ENCODE measurements around the gene HAPLN1. TPM values are rescaled to one million over a fixed set of nuclear protein-coding genes. Genes with fewer than 3 reads are reported as not detected.
A peak's percentile ranks its signal among the peaks of the same experiment; 100 is the strongest.

HAPLN1 gene
- total RNA-seq, 1 donor from 2014 or later, result 1.6 TPM

- H3K36me3 ChIP-seq (ENCODE audit: control insufficient read depth in 3 of 3, insufficient read depth in 3 of 3, low read length in 3 of 3), result no peaks in the 10 kb centered on the region
- peak overlapping the region; percentile 49 to 57 (median 49) for H3K4me3 ChIP-seq (ENCODE audit: low read length in 3 of 3)
- no peaks in the 10 kb centered on the region for H3K9me3 ChIP-seq (ENCODE audit: control insufficient read depth in 3 of 3, low read length in 3 of 3)
- H3K9ac ChIP-seq (ENCODE audit: low read depth in 1 of 3, low read length in 3 of 3), result peak overlapping the region in 1 of 3 donors; percentile 10
- H3K27ac ChIP-seq (ENCODE audit: low read depth, low read length), result no peak overlapping the region
- H3K4me1 ChIP-seq (ENCODE audit: control insufficient read depth in 3 of 3, insufficient read depth in 3 of 3, low read length in 3 of 3), result peaks cover 2 to 7% (median 6%) of the 10 kb centered on the region in 3 donors
- H3K27me3 ChIP-seq (ENCODE audit: control insufficient read depth in 3 of 3, insufficient read depth in 3 of 3, low read length in 3 of 3), result peaks cover 27 to 34% (median 31%) of the 10 kb centered on the region in 3 donors
Observed at GRCh38 chr5:83721953-83722901, 1.6 kb upstream of the HAPLN1 start.

GRCh38 chr5:83718936-83719495 is 1.6 kb downstream of the HAPLN1 start:
- Histone ChIP-seq H3K4me1 (ENCODE audit: control insufficient read depth in 3 of 3, insufficient read depth in 3 of 3, low read length in 3 of 3) (peaks cover 2 to 7% (median 6%) of the 10 kb centered on the region in 3 donors), H3K36me3 (ENCODE audit: control insufficient read depth in 3 of 3, insufficient read depth in 3 of 3, low read length in 3 of 3) (no peaks in the 10 kb centered on the region), H3K9me3 (ENCODE audit: control insufficient read depth in 3 of 3, low read length in 3 of 3) (no peaks in the 10 kb centered on the region), H3K27me3 (ENCODE audit: control insufficient read depth in 3 of 3, insufficient read depth in 3 of 3, low read length in 3 of 3) (peaks cover 29 to 32% (median 30%) of the 10 kb centered on the region in 3 donors), H3K9ac (ENCODE audit: low read depth in 1 of 3, low read length in 3 of 3) (no peak overlapping the region), H3K4me3 (ENCODE audit: low read length in 3 of 3) (no peak overlapping the region), H3K27ac (ENCODE audit: low read depth, low read length) (no peak overlapping the region)

- Histone ChIP-seq H3K4me3 (ENCODE audit: low read length in 3 of 3) (no peak overlapping the region), H3K27me3 (ENCODE audit: control insufficient read depth in 3 of 3, insufficient read depth in 3 of 3, low read length in 3 of 3) (peaks cover 27 to 30% (median 29%) of the 10 kb centered on the region in 3 donors)
Observed at GRCh38 chr5:83718195-83718825, 2.3 kb downstream of the HAPLN1 start.

GRCh38 chr5:83715236-83716065 is 5.2 kb downstream of the HAPLN1 start:
- Histone ChIP-seq H3K9me3 (ENCODE audit: control insufficient read depth in 3 of 3, low read length in 3 of 3) (no peaks in the 10 kb centered on the region), H3K27ac (ENCODE audit: low read depth, low read length) (no peak overlapping the region), H3K9ac (ENCODE audit: low read depth in 1 of 3, low read length in 3 of 3) (no peak overlapping the region), H3K4me1 (ENCODE audit: control insufficient read depth in 3 of 3, insufficient read depth in 3 of 3, low read length in 3 of 3) (no peaks in the 10 kb centered on the region), H3K36me3 (ENCODE audit: control insufficient read depth in 3 of 3, insufficient read depth in 3 of 3, low read length in 3 of 3) (no peaks in the 10 kb centered on the region), H3K27me3 (ENCODE audit: control insufficient read depth in 3 of 3, insufficient read depth in 3 of 3, low read length in 3 of 3) (peaks cover 0 to 12% (median 6%) of the 10 kb centered on the region in 3 donors), H3K4me3 (ENCODE audit: low read length in 3 of 3) (no peak overlapping the region)

More at GRCh38 chr5:83718195-83718825, 2.3 kb downstream of the HAPLN1 start:
- Histone ChIP-seq H3K36me3 (ENCODE audit: control insufficient read depth in 3 of 3, insufficient read depth in 3 of 3, low read length in 3 of 3) (no peaks in the 10 kb centered on the region), H3K4me1 (ENCODE audit: control insufficient read depth in 3 of 3, insufficient read depth in 3 of 3, low read length in 3 of 3) (peaks cover 2 to 7% (median 6%) of the 10 kb centered on the region in 3 donors), H3K9ac (ENCODE audit: low read depth in 1 of 3, low read length in 3 of 3) (no peak overlapping the region), H3K27ac (ENCODE audit: low read depth, low read length) (no peak overlapping the region), H3K9me3 (ENCODE audit: control insufficient read depth in 3 of 3, low read length in 3 of 3) (no peaks in the 10 kb centered on the region)

GRCh38 chr5:83714810-83715209 is 5.8 kb downstream of the HAPLN1 start:
- H3K4me1 ChIP-seq (ENCODE audit: control insufficient read depth in 3 of 3, insufficient read depth in 3 of 3, low read length in 3 of 3), result no peaks in the 10 kb centered on the region
- no peaks in the 10 kb centered on the region for H3K36me3 ChIP-seq (ENCODE audit: control insufficient read depth in 3 of 3, insufficient read depth in 3 of 3, low read length in 3 of 3)
- no peak overlapping the region for H3K27ac ChIP-seq (ENCODE audit: low read depth, low read length)
- H3K27me3 ChIP-seq (ENCODE audit: control insufficient read depth in 3 of 3, insufficient read depth in 3 of 3, low read length in 3 of 3), result peaks cover 0 to 5% (median 0%) of the 10 kb centered on the region in 3 donors
- H3K9me3 ChIP-seq (ENCODE audit: control insufficient read depth in 3 of 3, low read length in 3 of 3), result no peaks in the 10 kb centered on the region
- H3K9ac ChIP-seq (ENCODE audit: low read depth in 1 of 3, low read length in 3 of 3), result no peak overlapping the region
- no peak overlapping the region for H3K4me3 ChIP-seq (ENCODE audit: low read length in 3 of 3)

GRCh38 chr5:83711982-83712601 is 8.6 kb downstream of the HAPLN1 start:
- H3K4me1 ChIP-seq (ENCODE audit: control insufficient read depth in 3 of 3, insufficient read depth in 3 of 3, low read length in 3 of 3), result no peaks in the 10 kb centered on the region
- H3K27me3 ChIP-seq (ENCODE audit: control insufficient read depth in 3 of 3, insufficient read depth in 3 of 3, low read length in 3 of 3), result no peaks in the 10 kb centered on the region
- no peak overlapping the region for H3K9ac ChIP-seq (ENCODE audit: low read depth in 1 of 3, low read length in 3 of 3)
- H3K27ac ChIP-seq (ENCODE audit: low read depth, low read length), result no peak overlapping the region
- H3K4me3 ChIP-seq (ENCODE audit: low read length in 3 of 3), result no peak overlapping the region
- peaks cover 0 to 2% (median 0%) of the 10 kb centered on the region in 3 donors for H3K9me3 ChIP-seq (ENCODE audit: control insufficient read depth in 3 of 3, low read length in 3 of 3)
- no peaks in the 10 kb centered on the region for H3K36me3 ChIP-seq (ENCODE audit: control insufficient read depth in 3 of 3, insufficient read depth in 3 of 3, low read length in 3 of 3)

- no peaks in the 10 kb centered on the region for H3K4me1 ChIP-seq (ENCODE audit: control insufficient read depth in 3 of 3, insufficient read depth in 3 of 3, low read length in 3 of 3)
- no peak overlapping the region for H3K9ac ChIP-seq (ENCODE audit: low read depth in 1 of 3, low read length in 3 of 3)
- no peaks in the 10 kb centered on the region for H3K27me3 ChIP-seq (ENCODE audit: control insufficient read depth in 3 of 3, insufficient read depth in 3 of 3, low read length in 3 of 3)
- H3K36me3 ChIP-seq (ENCODE audit: control insufficient read depth in 3 of 3, insufficient read depth in 3 of 3, low read length in 3 of 3), result no peaks in the 10 kb centered on the region
- no peak overlapping the region for H3K4me3 ChIP-seq (ENCODE audit: low read length in 3 of 3)
- peaks cover 0 to 2% (median 0%) of the 10 kb centered on the region in 3 donors for H3K9me3 ChIP-seq (ENCODE audit: control insufficient read depth in 3 of 3, low read length in 3 of 3)
- no peak overlapping the region for H3K27ac ChIP-seq (ENCODE audit: low read depth, low read length)
Observed at GRCh38 chr5:83709973-83710372, 10.7 kb downstream of the HAPLN1 start.

- Histone ChIP-seq H3K27ac (ENCODE audit: low read depth, low read length) (no peak overlapping the region), H3K9me3 (ENCODE audit: control insufficient read depth in 3 of 3, low read length in 3 of 3) (peaks cover 0 to 2% (median 0%) of the 10 kb centered on the region in 3 donors), H3K9ac (ENCODE audit: low read depth in 1 of 3, low read length in 3 of 3) (no peak overlapping the region), H3K27me3 (ENCODE audit: control insufficient read depth in 3 of 3, insufficient read depth in 3 of 3, low read length in 3 of 3) (no peaks in the 10 kb centered on the region), H3K36me3 (ENCODE audit: control insufficient read depth in 3 of 3, insufficient read depth in 3 of 3, low read length in 3 of 3) (no peaks in the 10 kb centered on the region), H3K4me3 (ENCODE audit: low read length in 3 of 3) (no peak overlapping the region), H3K4me1 (ENCODE audit: control insufficient read depth in 3 of 3, insufficient read depth in 3 of 3, low read length in 3 of 3) (no peaks in the 10 kb centered on the region)
Observed at GRCh38 chr5:83708170-83708569, 12.5 kb downstream of the HAPLN1 start.

- Histone ChIP-seq H3K4me3 (ENCODE audit: low read length in 3 of 3) (no peak overlapping the region), H3K4me1 (ENCODE audit: control insufficient read depth in 3 of 3, insufficient read depth in 3 of 3, low read length in 3 of 3) (no peaks in the 10 kb centered on the region), H3K27ac (ENCODE audit: low read depth, low read length) (no peak overlapping the region), H3K9ac (ENCODE audit: low read depth in 1 of 3, low read length in 3 of 3) (no peak overlapping the region), H3K36me3 (ENCODE audit: control insufficient read depth in 3 of 3, insufficient read depth in 3 of 3, low read length in 3 of 3) (no peaks in the 10 kb centered on the region), H3K9me3 (ENCODE audit: control insufficient read depth in 3 of 3, low read length in 3 of 3) (peaks cover 0 to 2% (median 0%) of the 10 kb centered on the region in 3 donors), H3K27me3 (ENCODE audit: control insufficient read depth in 3 of 3, insufficient read depth in 3 of 3, low read length in 3 of 3) (no peaks in the 10 kb centered on the region)
Observed at GRCh38 chr5:83703059-83703458, 17.6 kb downstream of the HAPLN1 start.

Measured in skeletal muscle tissue (tissue), 4 donors.